ENCODE results near the gene ZNF626. TPM values are rescaled to one million over a fixed set of nuclear protein-coding genes. Genes with fewer than 3 reads are reported as not detected.

Gene ZNF626
- total and polyA plus RNA-seq, 2 donors = 8.6 to 59.8 TPM

GRCh38 chr19:20611866-20612265 lies 49.5 kb downstream of the ZNF626 start:
- Histone ChIP-seq H3K4me3 (ENCODE audit: low read depth, low read length) (no peak overlapping the region), H3K4me1 (ENCODE audit: insufficient read depth) (no peaks in the 10 kb centered on the region), H3K27ac (ENCODE audit: low read depth) (no peak overlapping the region), H3K36me3 (ENCODE audit: insufficient read depth) (no peaks in the 10 kb centered on the region)
- 78% methylated on average over 6 of the region's 6 CpGs for WGBS
- DNase-seq (ENCODE audit: extremely low spot score) = no peak

- no peak overlapping the region for H3K4me3 ChIP-seq (ENCODE audit: low read depth, low read length)
- H3K36me3 ChIP-seq (ENCODE audit: insufficient read depth) = no peaks in the 10 kb centered on the region
- no peak for DNase-seq (ENCODE audit: extremely low spot score)
- H3K27ac ChIP-seq (ENCODE audit: low read depth) = no peak overlapping the region
- H3K4me1 ChIP-seq (ENCODE audit: insufficient read depth) = no peaks in the 10 kb centered on the region
- WGBS = 0% methylated on average over 1 of the region's 1 CpG
Observed at GRCh38 chr19:20607943-20608342, 53.4 kb downstream of the ZNF626 start.

Other genes with a start within 250 kb of the ZNF626 start
- 42.2 TPM for gene ZNF737, start 95.8 kb downstream of the ZNF626 start, total RNA-seq
- 7.5 TPM for gene ZNF737, start 95.8 kb downstream of the ZNF626 start, polyA plus RNA-seq
- gene ZNF66, start 114.7 kb upstream of the ZNF626 start, total RNA-seq = 25.4 TPM
- 1.6 TPM for gene ZNF66, start 114.7 kb upstream of the ZNF626 start, polyA plus RNA-seq

Measured in urinary bladder (tissue), 4 donors.